ENCODE measurements around the gene SORCS2. TPM values are rescaled to one million over a fixed set of nuclear protein-coding genes. Genes with fewer than 3 reads are reported as not detected.
A peak's percentile ranks its signal among the peaks of the same experiment; 100 is the strongest.

The SORCS2 gene
- total and polyA plus RNA-seq, 2 of the 4 experiments (the other 2 are of a cell fraction): 0.36 to 0.62 TPM

DNA sequence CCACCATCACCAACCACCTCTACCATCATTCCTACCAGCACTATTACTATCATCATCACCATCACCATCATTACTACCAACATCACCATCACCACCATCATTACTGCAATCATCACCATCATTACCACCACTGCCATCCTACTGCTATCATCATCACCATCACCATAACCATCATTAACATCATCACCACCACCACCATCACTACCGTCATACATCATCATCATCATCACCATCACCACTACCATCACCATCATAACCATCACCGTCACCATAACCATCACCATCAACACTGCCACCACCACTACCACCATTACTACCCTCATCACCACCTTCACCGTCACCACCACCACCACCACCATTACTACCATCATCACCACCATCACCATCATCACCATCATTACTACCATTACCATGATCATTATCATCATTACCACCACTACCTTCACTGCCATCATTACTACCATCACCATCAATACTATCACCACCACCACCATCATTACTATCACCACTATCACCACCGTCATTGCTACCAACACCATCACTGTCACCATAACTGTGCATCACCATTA is 170.6 kb downstream of the SORCS2 start:
- Histone ChIP-seq H4K91ac (ENCODE audit: insufficient read depth, low read depth, low read length) (no peak overlapping the region), H3K9me3 (ENCODE audit: control insufficient read depth, insufficient read depth, low read length) (no peaks in the 10 kb centered on the region), H2BK15ac (ENCODE audit: low read depth, low read length) (no peak overlapping the region), H2AFZ (replicated peaks; ENCODE audit: low read length, poor library complexity) (peak overlapping the region; percentile 6), H3K9ac (ENCODE audit: low read depth, low read length) (no peak overlapping the region), H3K36me3 (ENCODE audit: control insufficient read depth, insufficient read depth, low read length) (no peaks in the 10 kb centered on the region), H3K79me1 (ENCODE audit: low read depth in 1 of 2, low read length in 2 of 2) (no peaks in the 10 kb centered on the region), H3K23ac (ENCODE audit: low read depth, low read length) (no peak overlapping the region), H3K56ac (ENCODE audit: extremely low read depth, insufficient read depth, low read length) (no peak overlapping the region), H3K4me2 (ENCODE audit: low read depth, low read length) (no peak overlapping the region), H3K4ac (ENCODE audit: low read depth, low read length) (no peak overlapping the region), H3K4me3 (ENCODE audit: insufficient read depth, low read depth, low read length) (no peak overlapping the region), H3K27ac (ENCODE audit: insufficient read depth, low read length) (no peak overlapping the region), H4K20me1 (ENCODE audit: insufficient read depth, low read length) (no peaks in the 10 kb centered on the region; the same call in 1 of the 2 replicates), H2BK120ac (ENCODE audit: low read depth, low read length) (no peak overlapping the region), H3K27me3 (ENCODE audit: control insufficient read depth, insufficient read depth, low read length) (peaks cover 47% of the 10 kb centered on the region), H2BK20ac (ENCODE audit: low read depth, low read length) (no peak overlapping the region), H4K5ac (ENCODE audit: low read depth, low read length) (no peak overlapping the region), H3K14ac (replicated peaks; ENCODE audit: low read depth, low read length) (no peak overlapping the region), H3K9me1 (ENCODE audit: insufficient read depth, low read length) (no peaks in the 10 kb centered on the region), H3K18ac (ENCODE audit: low read depth, low read length) (no peak overlapping the region), H4K8ac (ENCODE audit: low read depth in 2 of 2, low read length in 2 of 2) (no peak overlapping the region), H2BK5ac (ENCODE audit: low read depth, low read length, poor library complexity, severe bottlenecking) (no peak overlapping the region), H2AK9ac (replicated peaks; ENCODE audit: low read depth, low read length, poor library complexity) (no peak overlapping the region), H2AK5ac (ENCODE audit: low read depth, low read length) (no peak overlapping the region), H3K4me1 (ENCODE audit: control insufficient read depth, insufficient read depth, low read length) (0 out of 2 replicates have a peak, but pooled peaks cover 2% of the 10 kb centered on the region)
- in situ Hi-C loops (cut with MboI; ENCODE audit: low sequenced_read_pairs) (no loop called here), intact Hi-C loops (cut with micrococcal nuclease) (no loop called here), dilution Hi-C loops (cut with HindIII; ENCODE audit: low sequenced_read_pairs, unreplicated experiment) (no loop called here)
- TF ChIP-seq RCOR1 (IDR thresholded peaks at IDR 0.05; ENCODE audit: insufficient replicate concordance, low read length): no peak
- no TSS peak for BruUV-seq (replicated peaks)
- CTCF ChIA-PET: no interaction called here
- 84% methylated on average over 4 of the region's 4 CpGs; no CpG with 5 or more reads in 1 of the 2 experiments for WGBS, 2 experiments (ENCODE audit: extremely low coverage in 2 of 2, insufficient read length in 1 of 2)
- POLR2A ChIA-PET (ENCODE audit: unreplicated experiment): no interaction called here
- ATAC-seq (ENCODE audit: low read depth) (no peak), DNase-seq (no peak)
